Gastroesophageal sphincter (tissue), 3 donors: Measurements from ENCODE around the gene CLN6.

Experiments used
- CTCF ChIP-seq, 4 experiments: fragments of 200-600 bp in 2 of 4; fragments of 450-650 bp in 2 of 4; sonication (generic) in 1 of 4; IDR thresholded peaks; one replicate each; pipeline ENCODE4 v1.5.1; 2017 to 2019; ENCODE audit warnings: antibody characterized with exemption in 4 of 4, mild to moderate bottlenecking in 2 of 4, moderate library complexity in 2 of 4
- EP300 ChIP-seq: sonication (generic); formaldehyde crosslinking; IDR thresholded peaks from one replicate; pipeline ENCODE4 v1.6.1; 2017; ENCODE audit warnings: antibody characterized with exemption, mild to moderate bottlenecking
- POLR2A ChIP-seq, 2 donors: fragments of 450-650 bp; IDR thresholded peaks; one replicate each; pipeline ENCODE4 v1.6.1; 2017; ENCODE audit warnings: antibody characterized with exemption in 2 of 2, mild to moderate bottlenecking in 2 of 2, moderate library complexity in 1 of 2
- POLR2AphosphoS5 ChIP-seq: sonication (generic); formaldehyde crosslinking; IDR thresholded peaks from one replicate; pipeline ENCODE4 v1.6.1; 2017; ENCODE audit warnings: antibody characterized with exemption

- no peak for TF ChIP-seq CTCF (IDR thresholded peaks at IDR 0.05)
- TF ChIP-seq POLR2AphosphoS5, result no peak
- no peak for TF ChIP-seq POLR2A (IDR thresholded peaks at IDR 0.05)
- no peak for TF ChIP-seq EP300
These were observed 25.2 kb downstream of the CLN6 start for GRCh38 chr15:68204361-68204760.
